Placental epithelial cell (primary cell): Measurements from ENCODE around the gene REC8. TPM values are rescaled to one million over a fixed set of nuclear protein-coding genes. Genes with fewer than 3 reads are reported as not detected.

ENCODE experiments used
- small RNA-seq: library from RNA; depleted of rRNA; stranded (forward); fragments of <200 nt; gene quantifications from one replicate; pipeline ENCODE3, GENCODE V24; 2012
- total RNA-seq: library from RNA; depleted of rRNA; stranded (reverse); fragments of >200 nt; gene quantifications from 2 replicates; pipeline ENCODE4 v1.2.3, GENCODE V29; 2012

The REC8 gene
- total RNA-seq, 1 donor: 15.7 TPM

Small RNAs within 50 kb of the gene (small RNA-seq; reads per million reads assigned to genes)
- gene AL136295.4 (not detected), gene CHMP4A (not detected), gene IPO4 (0.23 reads per million), gene IRF9 (not detected), gene MDP1 (not detected), gene RNA5SP383 (0.17 reads per million)

Other genes starting within 250 kb of the REC8 start
- gene DHRS4, start 218.3 kb upstream of the REC8 start, total RNA-seq: 41.6 and 45.1 TPM in 2 replicates
- gene DHRS4L2, start 183.2 kb upstream of the REC8 start, total RNA-seq: 9.4 and 12.6 TPM in 2 replicates
- under 0.01 TPM in 2 replicates for gene CARMIL3, start 120.1 kb upstream of the REC8 start, total RNA-seq
- not detected in 2 replicates for gene CPNE6, start 100.5 kb upstream of the REC8 start, total RNA-seq
- gene PCK2, start 77.8 kb upstream of the REC8 start, total RNA-seq: 20.4 and 23.9 TPM in 2 replicates
- 88.3 and 88.7 TPM in 2 replicates for gene DCAF11, start 57.3 kb upstream of the REC8 start, total RNA-seq
- 1.6 and 2.0 TPM in 2 replicates for gene NRL, start 57.1 kb upstream of the REC8 start, total RNA-seq
- gene FITM1, start 41.4 kb upstream of the REC8 start, total RNA-seq: 0.39 and 1.7 TPM in 2 replicates
- gene PSME1, start 35.9 kb upstream of the REC8 start, total RNA-seq: 22.4 and 72.6 TPM in 2 replicates
- gene EMC9, start 30.5 kb upstream of the REC8 start, total RNA-seq: 11.4 and 13.6 TPM in 2 replicates
- 32.6 and 48.4 TPM in 2 replicates for gene PSME2, start 25.5 kb upstream of the REC8 start, total RNA-seq
- 75.4 and 87.3 TPM in 2 replicates for gene RNF31, start 24.6 kb upstream of the REC8 start, total RNA-seq
- 42.4 and 46.6 TPM in 2 replicates for gene IRF9, start 10.8 kb upstream of the REC8 start, total RNA-seq
- gene IPO4, start 16.7 kb downstream of the REC8 start, total RNA-seq: 20.4 and 36.2 TPM in 2 replicates
- 73.8 and 74.5 TPM in 2 replicates for gene TM9SF1, start 23.4 kb downstream of the REC8 start, total RNA-seq
- gene TSSK4, start 33.6 kb downstream of the REC8 start, total RNA-seq: 0.54 TPM in 1 of 2 replicates, not detected in the other
- 20.5 and 22.0 TPM in 2 replicates for gene CHMP4A, start 41.4 kb downstream of the REC8 start, total RNA-seq
- 15.3 and 15.6 TPM in 2 replicates for gene MDP1, start 44.0 kb downstream of the REC8 start, total RNA-seq
- gene NEDD8, start 60.3 kb downstream of the REC8 start, total RNA-seq: 99.8 and 112 TPM in 2 replicates
- gene GMPR2, start 60.8 kb downstream of the REC8 start, total RNA-seq: 79.6 and 117 TPM in 2 replicates
- 57.4 and 70.3 TPM in 2 replicates for gene TINF2, start 70.5 kb downstream of the REC8 start, total RNA-seq
- gene TGM1, start 91.1 kb downstream of the REC8 start, total RNA-seq: 33.4 and 35.4 TPM in 2 replicates
- 51.1 and 51.4 TPM in 2 replicates for gene RABGGTA, start 99.5 kb downstream of the REC8 start, total RNA-seq
- 27.1 and 27.9 TPM in 2 replicates for gene DHRS1, start 127.7 kb downstream of the REC8 start, total RNA-seq
- gene NOP9, start 127.8 kb downstream of the REC8 start, total RNA-seq: 20.4 and 30.3 TPM in 2 replicates
- gene CIDEB, start 135.9 kb downstream of the REC8 start, total RNA-seq: 9.0 and 11.0 TPM in 2 replicates
- 6.3 and 6.8 TPM in 2 replicates for gene LTB4R2, start 138.1 kb downstream of the REC8 start, total RNA-seq
- gene LTB4R, start 139.4 kb downstream of the REC8 start, total RNA-seq: 2.4 and 3.1 TPM in 2 replicates
- 2.0 and 2.7 TPM in 2 replicates for gene ADCY4, start 163.0 kb downstream of the REC8 start, total RNA-seq
- gene RIPK3, start 167.9 kb downstream of the REC8 start, total RNA-seq: 7.5 and 13.0 TPM in 2 replicates
- 41.8 and 59.3 TPM in 2 replicates for gene NFATC4, start 196.1 kb downstream of the REC8 start, total RNA-seq
- 116 and 153 TPM in 2 replicates for gene NYNRIN, start 226.9 kb downstream of the REC8 start, total RNA-seq